ENCODE results near the gene AKT1S1.
"Not testable (repeated sequence)": the region's sequence is repeated elsewhere in the genome, so short reads cannot be mapped to it uniquely, and the experiment has no call there.

Gene AKT1S1

DNA sequence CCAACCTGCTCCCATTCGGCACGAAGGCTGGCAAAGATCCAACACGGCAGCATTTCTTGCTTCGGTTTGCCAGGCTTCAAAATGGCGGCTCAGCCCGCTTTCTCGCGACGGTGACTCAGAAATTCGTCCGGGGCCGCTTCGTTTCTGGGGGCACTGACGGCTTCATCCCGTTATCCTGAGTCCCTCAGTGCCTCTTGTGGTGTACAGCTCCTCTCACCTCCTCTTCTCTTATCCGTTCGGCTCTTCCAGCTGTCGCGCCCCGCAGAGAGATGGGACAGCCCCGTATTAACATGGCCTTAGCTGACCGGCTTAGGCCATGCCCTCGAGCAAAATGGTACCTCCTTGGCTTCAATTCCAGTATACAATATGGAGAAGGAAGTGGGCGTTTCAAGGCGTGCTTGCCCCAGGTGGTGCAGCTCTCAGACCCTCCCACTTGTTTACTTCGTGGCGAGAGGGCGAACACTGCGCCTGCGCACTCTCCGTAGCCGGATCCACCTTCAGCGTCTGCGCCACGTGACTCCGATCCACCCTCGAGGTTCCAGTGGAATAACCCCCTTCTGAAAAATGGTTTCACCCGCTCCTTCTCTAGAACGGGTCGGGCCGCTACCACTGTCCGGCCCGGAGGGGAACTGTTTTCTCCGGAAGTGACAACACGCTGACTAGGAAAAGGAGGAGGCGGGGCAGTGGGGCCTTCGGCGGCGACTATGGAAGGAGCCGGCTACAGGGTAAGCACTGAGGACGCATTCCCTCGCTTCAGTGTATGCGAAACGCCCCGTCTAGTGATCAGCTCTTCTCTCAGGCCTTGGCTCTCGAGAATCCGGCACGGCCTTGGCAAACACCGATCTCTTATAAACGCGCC is at the start of gene AKT1S1, which contains the start of gene TBC1D17:
AKT1S1 (minus strand) TSS at position 336 of the 859 bp plus-strand sequence. CDS start 4,060 bp downstream, outside the sequence.
TBC1D17 (plus strand) TSS at position 683 of the 859 bp plus-strand sequence; CDS start at position 705, 22 bp downstream.
- DNase-seq (ENCODE audit: low read depth) = peak; percentile 95

DNA sequence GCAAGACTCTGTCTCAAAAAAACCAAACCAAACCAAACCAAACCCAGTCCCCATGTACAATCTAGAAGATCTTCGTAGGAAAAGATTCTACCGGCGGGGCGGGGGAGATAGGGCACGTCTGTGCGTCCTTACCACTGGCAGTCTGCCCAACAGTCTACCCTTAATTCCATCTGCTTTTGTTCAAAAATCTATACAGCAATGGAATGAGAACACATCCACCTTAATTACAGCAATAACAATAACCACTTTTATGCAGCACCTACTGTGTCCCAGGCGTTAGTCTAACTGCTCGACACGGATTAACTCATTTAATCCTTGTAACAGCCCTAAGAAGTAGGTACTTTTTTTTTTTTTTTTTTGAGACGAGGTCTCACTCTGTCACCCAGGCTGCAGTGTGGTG is 49.4 kb upstream of the AKT1S1 start:
- no peak for DNase-seq (ENCODE audit: low read depth)

DNA sequence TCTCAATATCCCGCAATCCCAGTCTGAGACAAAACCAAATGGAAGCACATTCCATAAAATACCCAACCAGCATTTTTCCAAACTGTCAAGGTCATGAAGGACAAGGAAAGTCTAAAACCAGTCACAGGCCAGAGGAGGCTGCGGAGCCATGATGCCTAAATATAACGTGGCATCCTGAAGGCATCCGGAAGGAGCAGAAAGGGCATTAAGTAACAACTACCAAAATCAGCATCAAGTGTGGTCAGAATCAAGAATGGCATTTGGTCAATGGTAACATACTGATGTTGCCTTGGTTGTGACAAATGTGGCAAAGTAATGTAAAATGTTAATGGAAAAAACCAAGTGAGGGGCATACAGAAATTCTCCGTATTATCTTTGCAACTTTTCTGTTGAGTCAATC is 48.3 kb upstream of the AKT1S1 start:
- DNase-seq (ENCODE audit: low read depth) = no peak

DNA sequence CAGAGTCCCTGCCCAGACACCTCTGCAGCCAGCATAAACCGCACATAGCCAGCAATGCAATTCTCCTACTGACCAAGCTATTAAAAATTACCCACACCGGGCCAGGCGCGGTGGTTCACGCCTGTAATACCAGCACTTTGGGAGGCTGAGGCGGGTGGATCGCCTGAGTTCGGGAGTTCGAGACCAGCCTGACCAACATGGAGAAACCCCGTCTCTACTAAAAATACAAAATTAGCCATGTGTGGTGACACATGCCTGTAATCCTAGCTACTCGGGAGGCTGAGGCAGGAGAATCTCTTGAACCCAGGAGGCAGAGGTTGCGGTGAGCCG is 47.7 kb upstream of the AKT1S1 start:
- DNase-seq (ENCODE audit: low read depth) = not testable (repeated sequence)

DNA sequence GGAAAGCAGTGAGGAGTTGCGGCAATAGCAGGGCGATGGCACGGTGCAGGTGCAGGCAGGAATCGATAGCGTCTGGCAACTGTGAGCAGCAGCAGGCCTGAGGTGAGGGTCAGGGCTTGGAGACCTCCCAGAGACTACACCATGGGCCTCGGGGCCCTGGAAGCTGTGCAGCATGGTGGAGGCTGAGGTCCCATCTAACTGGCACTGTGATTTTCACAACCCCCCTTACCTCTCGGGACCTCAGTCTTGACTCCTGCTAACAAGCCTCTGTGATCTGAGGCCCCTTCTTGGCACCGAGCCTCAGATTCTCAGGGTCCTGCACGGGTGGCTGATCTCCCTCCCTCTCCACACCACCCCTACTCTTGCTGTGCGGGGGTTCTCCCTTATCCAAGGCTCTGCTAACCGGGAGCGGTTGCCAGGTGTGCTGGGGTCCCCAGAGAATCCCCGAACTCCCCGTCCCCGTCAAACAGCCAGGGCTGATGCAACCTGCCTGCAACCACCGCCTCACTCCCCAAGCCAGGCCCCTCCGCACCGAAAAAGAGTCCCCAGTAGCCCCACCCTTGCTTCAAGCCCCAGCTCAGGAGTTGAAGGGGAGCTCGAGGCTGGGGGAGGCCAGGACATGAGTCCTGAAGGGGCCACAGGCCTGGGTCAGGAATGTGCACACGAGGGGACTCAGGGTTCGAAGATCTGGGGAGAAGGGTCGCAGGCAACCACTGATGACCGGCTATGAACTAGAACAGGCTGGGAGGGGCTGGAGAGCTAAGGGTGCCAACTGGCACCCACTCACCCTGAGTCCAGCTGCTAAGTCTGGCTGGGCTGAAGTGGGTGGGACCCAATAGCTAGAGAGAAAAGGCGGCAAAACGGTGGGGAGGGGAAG is 47.1 kb upstream of the AKT1S1 start:
- no peak for DNase-seq (ENCODE audit: low read depth)

DNA sequence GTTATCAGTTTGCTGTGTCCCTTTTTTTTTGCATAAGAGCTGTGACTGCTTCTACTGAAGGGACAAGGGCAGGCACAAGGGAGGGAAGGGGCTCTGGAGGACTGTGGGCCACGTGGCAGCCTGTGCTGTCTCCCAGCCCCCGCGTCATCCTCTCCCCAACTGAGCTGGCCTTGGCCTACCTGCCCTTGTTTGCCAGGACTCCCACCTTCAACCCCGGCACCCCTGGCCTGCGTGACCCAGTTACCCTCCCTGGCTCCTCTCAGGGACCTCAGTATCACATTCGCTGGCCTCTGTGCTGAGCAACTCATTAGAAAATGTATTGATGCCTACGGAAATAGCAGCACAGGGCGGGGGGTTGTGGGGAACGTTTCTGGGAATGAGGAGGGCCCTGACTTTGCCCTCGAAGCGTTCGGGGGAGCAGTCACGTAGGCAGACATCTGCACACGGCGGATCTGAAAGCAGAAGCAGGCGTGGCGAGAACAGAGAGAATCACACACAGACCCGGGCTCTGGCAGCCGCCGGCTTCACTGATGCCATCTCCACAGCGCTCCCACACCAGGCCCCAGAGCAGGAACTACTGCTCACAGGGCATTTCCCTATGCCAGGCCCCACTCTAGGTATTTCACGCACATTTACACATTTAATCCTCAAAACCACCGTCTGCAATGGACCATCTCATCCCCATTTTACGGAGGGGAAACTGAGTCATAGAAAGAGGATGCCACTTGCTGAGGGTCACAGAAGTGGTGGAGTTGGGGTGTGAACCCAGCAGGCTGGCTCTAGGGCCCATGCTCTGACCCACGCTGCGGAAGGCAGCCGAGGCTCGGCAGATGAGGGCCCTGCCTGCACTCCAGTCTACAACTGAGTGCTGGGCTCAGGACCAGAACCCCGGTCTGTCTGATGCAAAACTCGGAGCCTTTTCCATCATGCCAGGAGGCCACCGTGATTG is 46.2 kb upstream of the AKT1S1 start:
- no peak for DNase-seq (ENCODE audit: low read depth)

DNA sequence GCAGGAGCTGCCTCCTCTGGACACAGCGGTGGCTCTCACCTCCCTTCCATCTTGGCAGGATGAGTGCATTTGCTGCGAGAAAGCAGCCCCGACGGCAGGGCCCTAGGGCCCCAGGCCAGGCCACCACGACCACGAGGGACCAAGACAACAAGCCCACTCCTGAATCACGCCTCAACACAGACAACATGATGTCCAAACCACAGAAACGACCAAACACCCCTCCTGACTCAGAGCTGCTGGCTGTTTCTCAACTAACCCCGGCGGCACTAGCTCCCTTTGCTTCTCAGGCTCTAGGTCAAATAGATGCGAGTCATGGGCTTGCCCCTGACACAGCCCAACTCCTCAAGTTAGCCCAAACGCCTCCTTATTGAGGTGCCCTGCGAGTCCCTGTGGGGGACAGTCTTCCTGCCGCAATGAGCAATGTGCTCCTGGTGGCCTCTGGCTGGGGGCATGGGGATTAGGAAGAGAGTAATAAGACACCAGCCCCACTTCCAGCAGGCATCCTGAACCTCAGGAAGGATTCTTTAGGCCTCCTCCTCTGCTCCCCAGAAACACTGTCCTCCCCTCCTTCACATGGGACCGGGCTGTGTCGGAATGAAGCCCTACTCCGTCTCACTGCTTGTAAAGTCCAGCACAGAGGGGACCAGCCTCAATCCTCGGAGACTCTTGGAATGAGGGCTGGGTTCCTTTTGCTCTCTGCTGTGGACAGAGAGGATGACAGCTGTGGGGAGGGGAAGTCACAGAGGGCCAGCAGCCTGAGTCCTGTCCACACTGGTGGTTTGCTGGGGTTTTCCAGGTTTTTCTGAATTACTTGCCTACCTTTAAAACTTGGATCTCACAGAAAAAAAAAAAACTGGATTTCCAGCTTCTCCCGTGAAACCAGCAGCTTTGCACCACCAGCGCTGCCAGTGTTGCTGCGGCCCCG is 45.0 kb upstream of the AKT1S1 start:
- DNase-seq (ENCODE audit: low read depth) = no peak

DNA sequence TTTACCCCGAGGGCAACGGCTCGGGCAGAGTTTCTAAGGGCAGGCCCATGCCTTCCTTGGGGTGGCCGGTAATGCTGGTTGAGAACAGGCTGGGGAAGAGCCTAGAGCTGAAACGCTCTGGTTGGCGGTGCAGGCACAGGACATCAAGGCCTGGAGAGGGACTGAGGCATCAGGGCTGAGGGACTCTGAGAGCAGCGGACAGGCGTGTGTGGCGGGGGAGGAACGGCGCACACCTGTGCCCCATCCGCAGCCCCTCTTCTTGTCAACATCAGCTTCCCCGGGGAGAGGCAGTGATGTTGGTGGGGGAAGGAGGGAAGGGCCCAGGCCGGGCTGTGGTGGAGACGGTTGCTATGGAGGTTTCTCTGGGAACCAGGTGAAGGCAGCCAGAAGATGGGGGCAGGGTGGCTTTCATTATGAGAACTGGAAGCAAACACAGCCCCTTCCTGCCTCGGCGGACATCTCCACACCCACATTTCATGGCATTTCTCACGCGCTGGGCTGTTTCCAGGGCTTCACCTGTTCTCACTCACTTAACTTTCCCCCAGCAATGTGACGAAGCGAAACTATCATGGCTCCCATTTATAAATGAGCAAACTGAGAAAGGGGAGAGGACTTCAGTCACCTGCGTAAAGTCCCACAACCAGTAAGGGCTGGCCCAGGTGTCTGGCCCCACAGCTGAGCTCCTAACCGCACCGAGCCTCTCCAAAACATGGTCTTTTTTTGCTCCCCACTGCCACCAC is 43.6 kb upstream of the AKT1S1 start:
- DNase-seq (ENCODE audit: low read depth) = no peak

DNA sequence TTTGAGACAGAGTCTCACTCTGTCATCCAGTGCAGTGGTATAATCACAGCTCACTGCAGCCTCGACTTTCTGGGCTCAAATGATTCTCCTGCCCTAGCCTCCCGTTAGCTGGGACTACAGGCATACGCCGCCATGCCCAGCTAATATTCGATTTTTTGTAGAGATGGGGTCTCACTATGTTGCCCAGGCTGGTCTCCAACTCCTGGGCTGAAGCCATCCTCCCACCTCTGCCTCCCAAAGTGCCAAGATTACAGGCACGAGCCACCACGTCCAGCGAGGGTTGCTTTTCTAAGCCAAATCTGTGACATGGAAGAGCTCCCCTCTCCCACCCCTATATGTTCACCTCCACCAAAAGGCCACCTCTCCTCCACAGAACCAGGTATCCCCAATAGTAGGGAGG is 40.9 kb upstream of the AKT1S1 start:
- no peak for DNase-seq (ENCODE audit: low read depth)

DNA sequence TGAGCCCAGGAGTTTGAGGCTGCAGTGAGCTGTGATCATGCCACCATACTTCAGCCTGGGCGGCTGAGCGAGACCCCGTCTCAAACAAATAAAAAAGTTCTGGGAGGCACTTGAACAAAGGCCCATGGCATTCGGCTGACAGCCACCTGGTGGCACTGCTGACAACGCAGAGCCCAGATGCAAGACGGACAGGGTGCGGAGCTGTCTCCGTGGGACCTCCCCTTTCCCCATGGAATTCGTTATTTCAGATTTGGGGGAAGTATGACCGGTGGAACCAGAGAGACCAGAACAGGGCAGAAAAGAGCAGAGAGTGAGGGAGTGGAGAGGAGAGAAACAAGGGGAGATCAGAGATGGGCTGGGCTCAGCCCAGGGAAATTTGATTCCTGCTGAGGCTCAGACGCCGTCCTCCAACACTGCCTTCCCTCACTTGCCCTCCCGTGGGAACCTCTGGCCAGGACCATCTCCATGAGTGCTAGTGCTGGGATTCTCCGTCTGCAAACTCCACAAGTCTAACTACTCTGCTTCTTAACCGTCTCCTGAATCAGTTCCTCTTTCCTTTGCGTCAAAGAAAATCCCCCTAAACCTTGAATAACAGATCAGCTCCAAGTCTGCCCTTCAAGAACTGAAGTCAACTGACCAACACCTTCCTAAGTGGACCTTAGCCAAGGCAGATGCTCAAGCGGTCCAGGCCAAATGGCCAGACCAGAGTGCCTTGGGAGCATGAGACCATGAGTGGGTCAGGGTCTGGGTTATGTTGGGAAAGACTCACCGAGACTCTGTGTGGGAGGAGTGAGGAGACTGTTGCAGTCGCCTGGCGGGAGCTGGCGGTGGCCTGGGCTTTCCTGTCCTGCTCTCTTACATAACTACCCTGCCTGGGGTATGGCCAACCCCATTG is 39.9 kb upstream of the AKT1S1 start:
- DNase-seq (ENCODE audit: low read depth) = no peak

DNA sequence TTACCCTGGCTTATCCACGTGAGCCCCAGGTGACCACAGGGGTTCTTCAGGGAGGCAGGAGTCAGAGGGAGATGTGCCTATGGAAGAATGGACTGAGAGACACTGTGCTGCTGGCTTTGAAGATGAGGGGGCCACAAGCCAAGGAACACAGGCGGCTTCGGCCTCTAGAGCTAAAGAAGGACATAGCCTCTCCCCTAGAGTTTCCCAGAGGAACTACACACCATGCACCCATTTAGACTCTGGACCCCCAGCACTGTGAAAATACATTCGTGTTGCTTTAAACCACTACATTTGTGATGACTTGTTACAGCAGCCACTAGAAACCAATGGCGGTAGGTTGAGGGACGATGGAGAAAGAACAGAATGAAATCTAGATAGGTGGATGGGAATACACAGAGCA is 38.1 kb upstream of the AKT1S1 start:
- DNase-seq (ENCODE audit: low read depth) = no peak

DNA sequence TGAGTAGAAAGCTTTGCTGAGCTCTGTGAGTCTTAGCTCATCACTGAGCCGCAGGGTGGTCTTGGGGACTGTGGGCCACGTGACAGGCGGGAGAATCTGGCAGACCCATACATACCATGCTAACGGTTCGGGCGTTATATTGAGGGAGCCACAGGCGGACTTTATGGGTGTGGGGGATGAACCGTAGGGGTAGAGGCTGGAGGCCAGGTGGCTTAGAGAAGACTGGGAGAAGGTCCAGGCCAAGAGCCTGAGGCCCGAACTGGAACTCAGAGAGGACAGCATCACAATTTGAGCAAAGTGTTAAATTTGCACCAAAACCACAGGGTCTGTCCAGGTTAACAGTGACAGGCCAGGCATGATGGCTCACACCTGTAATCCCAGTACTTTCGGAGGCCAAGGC is 36.6 kb upstream of the AKT1S1 start:
- DNase-seq (ENCODE audit: low read depth) = no peak

DNA sequence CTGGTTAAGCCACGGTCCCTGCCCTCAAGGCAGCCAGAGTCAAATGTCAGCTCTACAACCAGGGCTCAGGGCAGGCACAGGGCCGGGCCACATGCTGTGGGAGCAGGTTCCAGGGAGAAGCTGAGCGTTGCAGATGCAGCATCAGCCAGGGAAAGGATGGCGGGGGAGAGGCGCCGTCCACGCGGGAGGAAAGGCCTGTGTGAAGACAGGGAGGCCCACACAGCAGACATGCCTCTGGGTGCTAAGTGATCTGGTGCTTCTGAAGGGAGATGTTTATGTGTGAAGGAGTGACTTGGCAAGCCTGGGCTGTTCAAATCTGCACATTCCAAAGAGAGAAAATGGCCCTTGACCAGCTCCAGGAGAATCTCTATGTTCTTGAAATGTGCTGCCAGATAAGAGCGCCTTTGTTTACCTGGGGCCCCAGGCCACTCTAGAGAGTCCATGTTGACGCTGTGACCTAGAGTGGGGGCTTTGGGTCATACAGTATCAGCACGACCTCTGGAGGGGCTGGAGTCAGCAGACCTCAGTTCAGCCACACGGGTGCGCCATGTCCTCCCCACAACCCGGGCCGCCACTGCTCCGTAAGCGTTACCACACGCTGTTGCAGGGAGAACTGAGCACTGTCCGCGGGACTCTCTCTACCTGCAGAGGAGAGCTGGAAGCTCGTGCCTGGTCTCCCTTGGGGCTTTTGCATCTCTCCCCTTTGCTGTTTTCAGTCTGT is 36.0 kb upstream of the AKT1S1 start:
- DNase-seq (ENCODE audit: low read depth) = no peak

DNA sequence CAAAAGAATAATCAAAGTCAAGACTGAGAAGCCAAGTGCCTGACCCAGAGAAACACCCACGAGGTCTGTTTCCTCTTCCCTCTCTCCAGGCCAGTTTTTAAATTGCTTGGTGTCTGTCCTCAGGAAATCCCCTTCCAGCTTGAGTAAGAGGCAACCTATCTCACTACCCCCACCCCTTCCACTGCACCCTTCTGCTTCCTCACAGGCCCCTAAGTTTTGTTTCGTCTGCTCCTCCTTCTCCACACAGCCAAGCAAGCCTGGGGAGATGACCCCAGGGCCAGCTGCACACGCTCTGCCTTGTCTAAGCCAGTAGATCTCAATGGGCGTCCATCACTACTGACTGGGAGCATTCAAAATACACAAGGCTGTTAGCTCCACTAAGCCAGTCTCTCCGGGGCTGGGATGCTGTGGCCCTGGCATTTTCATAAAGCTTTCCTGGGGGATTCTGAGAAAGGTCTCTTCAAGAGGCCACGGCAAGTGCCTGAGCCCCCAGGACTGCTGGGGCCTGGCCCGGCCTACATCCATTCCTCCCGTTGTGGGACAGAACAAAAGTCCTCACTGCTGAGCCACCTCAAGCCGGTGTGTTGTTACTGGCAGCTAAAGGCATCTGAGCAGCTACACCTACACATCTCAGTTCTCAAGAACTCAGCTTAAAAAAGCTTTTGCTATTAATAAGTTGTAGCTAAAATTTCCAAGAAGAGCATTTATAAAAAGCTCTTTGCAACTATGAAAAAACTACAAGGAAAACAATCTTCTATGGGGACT is 34.4 kb upstream of the AKT1S1 start:
- DNase-seq (ENCODE audit: low read depth) = no peak

DNA sequence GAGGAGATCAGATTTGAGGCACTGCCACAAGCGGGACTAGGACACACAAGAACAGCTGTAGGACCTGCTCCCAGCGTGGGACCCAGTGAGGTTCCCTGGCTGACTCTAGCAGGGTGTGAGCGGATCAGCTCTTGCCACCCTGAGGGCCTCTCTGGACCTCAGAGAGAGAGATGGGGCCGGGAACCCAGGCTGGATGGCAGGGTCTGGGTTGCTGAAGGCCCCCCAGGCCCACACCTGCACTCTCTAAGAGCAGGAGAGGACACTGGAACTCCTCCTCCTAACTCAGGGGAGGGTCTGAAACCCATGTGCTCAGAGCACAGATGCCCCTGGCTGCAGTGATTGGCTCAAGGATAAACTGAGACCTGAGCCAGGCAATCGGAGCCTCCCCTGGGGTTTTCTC is 33.0 kb upstream of the AKT1S1 start:
- DNase-seq (ENCODE audit: low read depth) = no peak

DNA sequence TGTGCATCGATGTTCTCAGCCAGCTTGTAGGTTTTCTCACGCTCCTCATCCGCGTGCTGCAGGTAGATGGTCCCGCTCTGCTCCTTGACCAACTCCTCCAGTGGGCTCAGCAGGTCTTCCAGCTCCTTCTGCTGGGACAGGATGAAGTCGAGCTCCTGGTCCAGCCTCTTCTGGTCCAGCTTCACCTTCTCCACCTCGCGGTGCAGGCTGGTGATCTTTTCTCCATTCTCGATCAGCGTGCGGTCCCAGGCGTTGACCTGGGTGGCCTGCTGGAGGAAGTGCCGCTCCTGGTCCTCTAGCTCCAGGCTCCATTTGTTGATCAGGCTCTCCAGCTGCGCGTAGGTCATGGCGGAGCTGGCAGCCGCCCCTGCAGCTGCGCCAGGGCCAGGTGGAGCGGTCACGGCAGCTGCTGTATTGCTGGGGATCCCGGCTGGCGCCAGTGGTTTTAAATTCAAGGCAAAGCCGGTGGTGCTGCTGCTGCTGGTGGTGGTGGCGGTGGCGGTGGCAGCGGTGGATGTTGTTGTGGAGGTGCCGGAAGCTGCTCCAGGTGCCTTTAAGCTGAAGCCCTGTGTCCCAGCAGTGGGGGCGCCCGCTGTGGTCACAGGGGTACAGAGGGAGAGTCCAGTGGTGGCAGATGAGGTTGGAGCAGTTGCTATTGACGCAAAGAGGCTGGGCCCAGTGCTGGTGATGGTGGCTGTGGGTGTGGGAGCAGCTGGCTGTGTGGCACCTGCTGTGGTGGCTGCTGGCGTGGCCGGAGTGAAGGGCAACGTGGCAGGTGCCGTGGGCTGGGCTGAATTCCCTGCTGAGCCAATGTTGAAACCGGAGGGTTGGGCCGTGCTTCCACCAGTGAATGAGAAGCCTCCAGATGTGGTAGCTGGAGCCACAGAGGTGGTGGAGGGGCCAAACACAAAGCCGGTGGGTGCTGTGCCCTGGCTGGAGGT is 31.6 kb upstream of the AKT1S1 start:
- DNase-seq (ENCODE audit: low read depth) = no peak

Measured in activated T-cell treated with anti-CD3 and anti-CD28 coated beads for 1 hour (primary cell).